GM19467 (cell line): ENCODE data around the gene POLR2J.
"Not testable (repeated sequence)": the region's sequence is repeated elsewhere in the genome, so short reads cannot be mapped to it uniquely, and the experiment has no call there.

ENCODE experiments used
- ATAC-seq: cut with Tn5 transposase; IDR thresholded peaks from one replicate; pipeline ENCODE4 v1.9.1; 2021; ENCODE audit warnings: mild to moderate bottlenecking, moderate library complexity; ENCODE audit not compliant: unreplicated experiment

Gene POLR2J

GRCh38 chr7:102478314-102479208, at the start of gene POLR2J:
TSS of gene POLR2J (minus strand) at chr7:102478922. CDS start at chr7:102478860, 62 bp downstream.
- ATAC-seq: peak; percentile 82

DNA sequence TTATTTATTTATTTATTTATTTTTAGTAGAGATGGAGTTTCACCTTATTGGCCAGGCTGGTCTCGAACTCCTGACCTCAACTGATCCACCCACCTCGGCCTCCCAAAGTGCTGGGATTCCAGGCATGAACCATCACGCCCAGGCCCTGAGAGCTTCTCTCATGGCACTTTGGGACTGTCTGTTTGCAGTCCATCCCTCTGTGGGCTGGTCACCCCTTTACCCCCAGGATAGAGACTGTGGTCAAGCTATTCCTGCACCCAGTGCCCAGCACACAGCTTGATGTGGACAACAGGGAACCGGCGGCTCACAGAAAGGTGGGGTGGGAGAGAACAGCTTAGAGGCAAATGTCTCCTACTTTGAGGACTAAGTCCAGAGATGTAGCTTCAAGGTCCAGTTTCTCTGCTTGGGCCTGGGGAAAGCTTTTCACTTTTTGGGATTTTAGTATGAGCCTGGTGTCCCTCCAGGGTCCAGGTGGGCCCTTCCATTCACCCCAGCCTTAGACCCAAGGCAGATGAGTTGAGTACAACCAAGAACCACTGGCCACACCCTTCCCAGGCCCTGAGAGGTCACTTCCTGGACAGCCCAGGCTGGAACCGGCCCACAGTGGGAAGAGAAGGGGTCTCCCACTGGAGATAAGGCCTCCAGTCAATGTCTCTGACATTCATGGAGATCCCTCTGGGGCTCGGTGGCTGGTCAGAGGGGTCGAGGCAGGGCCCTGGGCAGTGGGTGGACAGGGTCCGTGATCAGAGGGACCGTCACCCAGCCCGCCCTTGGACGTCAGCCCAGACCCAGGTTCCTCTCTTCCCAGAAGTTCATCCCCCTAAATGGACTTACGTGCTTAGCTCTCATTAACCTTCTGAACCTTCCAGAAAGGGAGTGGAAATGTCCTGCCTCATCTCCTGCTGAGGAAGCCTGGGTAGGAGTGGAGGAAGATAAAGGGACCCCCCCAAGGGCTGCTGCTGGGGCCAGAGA, 49.4 kb upstream of the POLR2J start:
- ATAC-seq: not testable (repeated sequence)

DNA sequence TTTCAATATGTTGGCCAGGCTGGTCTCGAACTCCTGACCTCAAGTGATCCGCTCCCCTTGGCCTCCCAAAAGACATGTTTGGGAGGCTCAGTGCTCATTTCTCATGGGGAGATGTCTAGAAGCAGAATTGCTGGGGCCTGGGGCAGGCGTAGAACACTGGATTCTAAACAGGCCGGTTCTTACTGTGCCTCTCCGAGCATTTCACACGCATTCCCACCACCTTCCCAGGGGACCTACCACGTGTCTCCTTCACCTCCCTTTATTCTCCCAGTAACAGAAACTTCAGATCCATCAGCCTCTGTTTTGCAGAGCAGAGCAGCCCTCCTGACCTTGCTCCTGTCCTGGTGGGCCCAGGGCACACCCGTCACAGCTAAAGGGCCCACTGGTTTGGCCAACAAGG, 48.5 kb upstream of the POLR2J start:
- not testable (repeated sequence) for ATAC-seq

DNA sequence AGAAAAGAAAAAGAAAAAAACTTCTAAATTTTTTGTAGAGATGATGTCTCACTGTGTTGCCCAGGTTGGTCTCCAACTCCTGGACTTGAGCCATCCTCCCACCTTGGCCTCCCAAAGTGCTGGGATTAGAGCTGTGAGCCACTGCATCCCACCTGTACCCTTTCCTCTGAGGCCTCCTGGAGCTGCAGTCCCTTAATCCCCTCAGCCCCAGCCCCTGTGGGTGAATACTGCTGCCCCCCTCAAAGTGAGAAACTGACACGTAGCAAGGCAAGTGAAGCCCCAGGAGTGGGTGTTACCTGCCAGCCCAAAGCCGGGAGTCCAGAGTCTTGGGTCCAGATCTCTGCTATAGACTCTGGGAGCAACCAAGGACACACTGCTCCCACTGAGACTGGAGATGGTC, 46.1 kb upstream of the POLR2J start:
- ATAC-seq: not testable (repeated sequence)

- ATAC-seq: not testable (repeated sequence)
Observed at GRCh38 chr7:102520797-102521196, 42.1 kb upstream of the POLR2J start.

DNA sequence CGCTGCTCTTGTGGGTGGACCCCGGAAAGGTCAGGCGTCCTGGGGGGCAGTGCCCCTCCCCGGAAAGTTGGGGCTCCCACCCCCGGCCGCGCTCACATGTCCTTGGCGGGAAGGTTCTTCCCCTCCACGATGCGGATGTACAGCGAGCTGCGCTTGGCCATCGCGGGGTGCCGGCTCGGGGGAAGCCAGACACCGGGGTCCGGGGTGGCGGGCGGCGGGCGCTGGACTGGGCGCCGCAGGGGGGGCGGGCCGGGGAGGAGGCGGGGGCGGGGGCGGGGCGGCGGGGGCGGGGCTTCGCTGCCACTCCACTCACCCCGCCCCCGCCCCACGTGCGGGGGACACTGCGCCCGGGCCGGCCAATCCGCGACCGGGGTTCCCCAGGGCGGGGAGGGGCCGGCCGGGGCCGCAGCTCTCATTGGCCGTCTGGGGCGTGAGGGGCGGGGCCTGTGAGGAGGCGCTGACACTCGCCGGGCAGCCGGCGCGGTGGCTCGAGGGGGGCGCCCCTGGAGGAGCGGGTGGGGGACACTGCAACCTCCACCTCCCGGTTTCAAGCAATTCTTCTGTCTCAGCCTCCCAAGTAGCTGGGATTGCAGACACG, 38.9 kb upstream of the POLR2J start, which contains the start of gene RASA4B:
RASA4B (minus strand) TSS at position 228 of the 598 bp plus-strand sequence; CDS start at position 161, 67 bp downstream.
- ATAC-seq: peak; percentile 71

DNA sequence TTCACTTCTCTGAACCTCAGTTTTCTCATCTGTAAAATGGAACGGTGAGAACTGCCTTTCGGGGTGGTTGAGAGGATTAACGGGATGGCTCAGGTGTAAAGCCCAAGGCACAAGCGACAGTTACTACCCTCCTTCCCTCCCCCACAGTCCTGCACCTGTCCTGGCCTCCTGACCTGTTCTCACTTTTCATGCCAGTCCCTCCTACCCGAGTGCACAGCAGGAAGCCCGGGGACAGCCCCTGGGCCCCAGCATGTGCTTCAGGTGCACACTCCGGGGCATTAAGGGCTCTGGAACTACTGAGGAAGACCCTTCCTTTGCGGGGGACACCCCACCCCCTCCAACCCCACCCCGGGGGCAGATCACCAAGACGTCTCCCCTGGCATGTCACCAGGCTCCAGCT, 38.2 kb upstream of the POLR2J start:
- ATAC-seq: not testable (repeated sequence)

DNA sequence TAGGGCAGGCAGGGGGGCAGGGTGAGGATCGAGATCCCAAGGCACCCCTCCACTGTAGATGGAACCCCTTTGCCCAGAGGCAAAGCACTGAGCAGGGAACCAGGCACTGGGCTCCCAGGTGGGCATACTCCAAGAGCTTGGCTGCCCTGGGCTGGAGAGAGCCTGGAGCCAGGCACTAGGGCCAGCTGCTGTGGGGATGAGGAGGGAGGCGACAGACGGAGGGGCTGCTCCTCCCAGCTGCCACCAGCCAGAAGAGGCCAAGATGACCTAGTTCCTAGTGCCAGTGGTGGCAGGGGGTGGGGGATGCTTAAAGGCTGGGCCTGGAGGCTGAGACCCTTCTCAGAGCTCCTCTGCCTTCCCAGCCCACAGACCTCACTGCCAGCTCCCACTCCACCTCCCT, 37.2 kb upstream of the POLR2J start:
- not testable (repeated sequence) for ATAC-seq

GRCh38 chr7:102514881-102515721, 36.4 kb upstream of the POLR2J start:
- peak; percentile 53 for ATAC-seq

GRCh38 chr7:102512642-102513221, 34.0 kb upstream of the POLR2J start:
- not testable (repeated sequence) for ATAC-seq

GRCh38 chr7:102511860-102512522, 33.3 kb upstream of the POLR2J start:
- peak; percentile 32 for ATAC-seq

- not testable (repeated sequence) for ATAC-seq
Observed at GRCh38 chr7:102510575-102510974, 31.9 kb upstream of the POLR2J start.

DNA sequence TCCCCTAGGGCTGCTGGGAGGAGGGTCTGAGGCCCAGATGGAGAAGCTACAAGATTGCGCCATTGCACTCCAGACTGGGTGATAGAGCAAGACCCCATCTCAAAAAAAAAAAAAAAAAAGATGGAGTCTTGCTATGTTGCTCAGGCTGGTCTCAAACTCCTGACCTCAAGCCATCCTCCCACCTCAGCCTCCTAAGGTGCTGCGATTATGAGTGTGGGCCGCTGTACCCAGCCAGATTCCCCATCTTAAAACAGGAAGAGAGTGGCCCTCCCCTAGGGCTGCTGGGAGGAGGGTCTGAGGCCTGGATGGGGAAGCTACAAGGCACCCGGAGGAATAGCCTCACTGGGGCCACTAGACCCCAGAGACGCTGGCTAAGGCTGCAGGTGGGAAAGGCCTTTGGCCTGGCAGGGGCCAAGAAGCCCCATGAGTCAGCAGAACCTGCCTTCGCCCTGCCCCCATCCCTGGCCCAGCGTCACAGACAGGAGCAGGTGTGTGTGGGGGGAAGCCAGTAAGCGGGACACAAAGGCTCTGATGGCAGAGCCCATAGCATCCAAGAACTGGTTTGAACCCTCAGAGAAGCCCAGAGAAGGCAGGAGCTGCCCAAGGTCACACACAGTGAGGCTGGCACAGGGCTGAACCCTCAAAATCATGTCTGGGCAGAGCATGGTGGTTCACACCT, 28.8 kb upstream of the POLR2J start:
- not testable (repeated sequence) for ATAC-seq

GRCh38 chr7:102505298-102506185, 26.8 kb upstream of the POLR2J start:
- ATAC-seq: not testable (repeated sequence)

GRCh38 chr7:102503141-102503540, 24.4 kb upstream of the POLR2J start:
- not testable (repeated sequence) for ATAC-seq

- ATAC-seq: not testable (repeated sequence)
Observed at GRCh38 chr7:102498321-102498720, 19.6 kb upstream of the POLR2J start.

GRCh38 chr7:102497308-102497707, 18.6 kb upstream of the POLR2J start:
- ATAC-seq: not testable (repeated sequence)
